ENCODE data around the gene ACACB. TPM values are rescaled to one million over a fixed set of nuclear protein-coding genes. Genes with fewer than 3 reads are reported as not detected.
A peak's percentile ranks its signal among the peaks of the same experiment; 100 is the strongest.

Gene ACACB
- total RNA-seq (100 to 1,000 TPM; 116 to 295 (median 161) TPM), polyA plus RNA-seq (10 to 100 TPM in 1 of 3 donors, 1 to 10 TPM in 2; 5.3 to 36.0 (median 5.4) TPM)

GRCh38 chr12:109115758-109116610, at the start of gene ACACB:
TSS of gene ACACB (plus strand) at chr12:109116587. CDS start at chr12:109139406, 22,819 bp downstream.
- no peaks in the 10 kb centered on the region for H3K36me3 ChIP-seq
- intact Hi-C loops (cut with DNase I), result no loop called here
- no peaks in the 10 kb centered on the region for H3K9me3 ChIP-seq
- H3K27me3 ChIP-seq, result no peaks in the 10 kb centered on the region
- peak within 1 kb of the TSS; percentile 91 to 94 (median 92) for H3K27ac ChIP-seq
- TF ChIP-seq CTCF (IDR thresholded peaks at IDR 0.05) (no peak), POLR2AphosphoS5 (IDR thresholded peaks at IDR 0.05) (peak; percentile 71 to 87 (median 78)), POLR2A (IDR thresholded peaks at IDR 0.05) (peak in 1 of 2 donors; percentile 4), EP300 (IDR thresholded peaks at IDR 0.05) (peak; percentile 64 to 94 (median 76))
- H3K4me3 ChIP-seq, result peak within 1 kb of the TSS in 3 of 4 donors; percentile 5 to 30 (median 26)
- DNase-seq, result peak; percentile 90
- WGBS, 2 donors, result 17 to 54% methylated on average over 14 of the region's 14 CpGs
- peaks cover 0 to 66% (median 62%) of the 10 kb centered on the region in 4 donors for H3K4me1 ChIP-seq

- no peak overlapping the region for H3K27ac ChIP-seq
These were observed 46.8 kb upstream of the ACACB start for GRCh38 chr12:109069307-109070271.

GRCh38 chr12:109074866-109075265, 41.5 kb upstream of the ACACB start:
- Histone ChIP-seq H3K4me3 (no peak overlapping the region), H3K9me3 (no peaks in the 10 kb centered on the region), H3K4me1 (no peaks in the 10 kb centered on the region), H3K36me3 (peaks cover 6 to 82% (median 37%) of the 10 kb centered on the region in 4 donors), H3K27me3 (no peaks in the 10 kb centered on the region), H3K27ac (no peak overlapping the region)
- TF ChIP-seq EP300 (IDR thresholded peaks at IDR 0.05) (no peak), POLR2A (IDR thresholded peaks at IDR 0.05) (no peak), CTCF (IDR thresholded peaks at IDR 0.05) (no peak), POLR2AphosphoS5 (IDR thresholded peaks at IDR 0.05) (no peak)
- intact Hi-C loops (cut with DNase I), result no loop called here
- DNase-seq, result no peak

More at GRCh38 chr12:109069307-109070271, 46.8 kb upstream of the ACACB start:
- TF ChIP-seq EP300 (IDR thresholded peaks at IDR 0.05), result no peak
- TF ChIP-seq POLR2A (IDR thresholded peaks at IDR 0.05), result no peak
- no peak for TF ChIP-seq POLR2AphosphoS5 (IDR thresholded peaks at IDR 0.05)
- TF ChIP-seq CTCF (IDR thresholded peaks at IDR 0.05), result no peak
- no peak overlapping the region for H3K4me3 ChIP-seq
- H3K9me3 ChIP-seq, result no peaks in the 10 kb centered on the region
- H3K36me3 ChIP-seq, result peaks cover 14 to 77% (median 46%) of the 10 kb centered on the region in 4 donors
- H3K4me1 ChIP-seq, result no peaks in the 10 kb centered on the region
- 19 to 65% methylated on average over 17 of the region's 17 CpGs for WGBS, 2 donors
- intact Hi-C loops (cut with DNase I), result no loop called here
- no peak for DNase-seq
- H3K27me3 ChIP-seq, result no peaks in the 10 kb centered on the region

GRCh38 chr12:109082751-109083150, 33.6 kb upstream of the ACACB start:
- Histone ChIP-seq H3K27me3 (no peaks in the 10 kb centered on the region), H3K27ac (no peak overlapping the region), H3K4me3 (no peak overlapping the region), H3K4me1 (no peaks in the 10 kb centered on the region), H3K9me3 (no peaks in the 10 kb centered on the region), H3K36me3 (peaks cover 14 to 92% (median 50%) of the 10 kb centered on the region in 4 donors)
- intact Hi-C loops (cut with DNase I), result no loop called here
- TF ChIP-seq POLR2AphosphoS5 (IDR thresholded peaks at IDR 0.05) (no peak), EP300 (IDR thresholded peaks at IDR 0.05) (no peak), CTCF (IDR thresholded peaks at IDR 0.05) (no peak), POLR2A (IDR thresholded peaks at IDR 0.05) (no peak)
- WGBS, 2 donors, result 92 to 97% methylated on average over 14 of the region's 14 CpGs
- no peak for DNase-seq
